Body of pancreas (tissue), 4 donors: ENCODE data around the gene ABCC11. TPM values are rescaled to one million over a fixed set of nuclear protein-coding genes. Genes with fewer than 3 reads are reported as not detected.

Experiments used
- ATAC-seq: fragments of 150-250 bp; one replicate; pipeline ENCODE4 v1.9.1; 2016
- DNase-seq, 4 donors: peaks; one replicate each; pipeline ENCODE4 v3.0.0-alpha.2; 2019
- H3K27ac ChIP-seq, 4 donors: fragments of 200-600 bp; sonication (generic); 1 replicate in 3 of 4; 2 replicates in 1 of 4; pipeline versions ENCODE4 v1.5.1 to v1.6.1; 2016 to 2019; ENCODE audit warnings: mild to moderate bottlenecking in 1 of 4, mixed read lengths in 1 of 4, moderate library complexity in 1 of 4
- H3K27me3 ChIP-seq, 2 donors: fragments of 200-600 bp; sonication (generic); one replicate each; pipeline ENCODE4 v1.6.0; 2016; ENCODE audit warnings: mild to moderate bottlenecking in 1 of 2
- H3K36me3 ChIP-seq, 2 donors: fragments of 200-600 bp; sonication (generic); replicated peaks in 1 of 2; 2 replicates each; pipeline ENCODE4 v1.5.1; 2016; ENCODE audit warnings: low read depth in 2 of 2; ENCODE audit not compliant: insufficient read depth in 1 of 2
- H3K4me1 ChIP-seq: fragments of 200-600 bp; sonication (generic); one replicate; pipeline ENCODE4 v1.6.0; 2016
- H3K4me3 ChIP-seq, 2 donors: fragments of 200-600 bp; sonication (generic); 1 replicate in 1 of 2; 2 replicates in 1 of 2; pipeline ENCODE4 v1.5.1; 2016 to 2019
- H3K9me3 ChIP-seq, 3 donors: fragments of 200-600 bp; sonication (generic); 1 replicate in 2 of 3; 2 replicates in 1 of 3; pipeline ENCODE4 v1.5.1; 2016
- CTCF ChIP-seq, 7 experiments: fragments of 450-650 bp in 4 of 7; fragments of 200-600 bp in 3 of 7; sonication (generic) in 3 of 7; IDR thresholded peaks; one replicate each; pipeline ENCODE4 v1.5.1; 2016 to 2019; ENCODE audit warnings: antibody characterized with exemption in 7 of 7
- POLR2A ChIP-seq, 3 donors: fragments of 450-650 bp; IDR thresholded peaks; one replicate each; pipeline ENCODE4 v1.6.1; 2016; ENCODE audit warnings: antibody characterized with exemption in 3 of 3, mild to moderate bottlenecking in 2 of 3
- WGBS, 2 donors: methylation state at CpG; one replicate each; pipeline ENCODE4 v1.1.5; 2017; 5-methylcytosine and 5-hydroxymethylcytosine counted together
- intact Hi-C: fragments of 100-400 bp; cut with DNase I; formaldehyde crosslinking; loops from one replicate; pipeline ENCODE4 v1.15.1; 2023
- total RNA-seq, 2 donors: library from RNA; depleted of rRNA; stranded (reverse); fragments of >200 nt; gene quantifications; one replicate each; pipeline ENCODE4 v1.1.0, GENCODE V29; 2016

The ABCC11 gene
- total RNA-seq, 2 donors from 2014 or later = 0.52 TPM; not detected in 1

- TF ChIP-seq POLR2A (IDR thresholded peaks at IDR 0.05) (no peak), CTCF (IDR thresholded peaks at IDR 0.05) (no peak)
- intact Hi-C loops = no loop called here
- H3K27ac ChIP-seq = no peak overlapping the region
- H3K36me3 ChIP-seq = peaks cover 0 to 10% of the 10 kb centered on the region in 2 donors
- H3K9me3 ChIP-seq = no peaks in the 10 kb centered on the region
- DNase-seq (no peak), ATAC-seq (no peak)
- no peak overlapping the region for H3K4me3 ChIP-seq
- WGBS, 2 donors = 82 to 92% methylated on average over 1 of the region's 1 CpG
- H3K27me3 ChIP-seq = no peaks in the 10 kb centered on the region
- H3K4me1 ChIP-seq = peaks cover 36% of the 10 kb centered on the region
Observed at GRCh38 chr16:48274476-48274875, 27.1 kb upstream of the ABCC11 start.

- 78 to 81% methylated on average over 8 of the region's 8 CpGs for WGBS, 2 donors
Observed at GRCh38 chr16:48272837-48273421, 25.6 kb upstream of the ABCC11 start.

GRCh38 chr16:48271728-48272127 lies 24.4 kb upstream of the ABCC11 start:
- ATAC-seq = no peak
- H3K27ac ChIP-seq = no peak overlapping the region
- no peak for TF ChIP-seq POLR2A (IDR thresholded peaks at IDR 0.05)
- TF ChIP-seq CTCF (IDR thresholded peaks at IDR 0.05) = peak in 1 of 7 experiments; percentile 35

More at GRCh38 chr16:48272837-48273421, 25.6 kb upstream of the ABCC11 start:
- Histone ChIP-seq H3K4me1 (peaks cover 32% of the 10 kb centered on the region), H3K27ac (no peak overlapping the region), H3K36me3 (peaks cover 0 to 10% of the 10 kb centered on the region in 2 donors), H3K27me3 (no peaks in the 10 kb centered on the region), H3K4me3 (no peak overlapping the region), H3K9me3 (peaks cover 0 to under 1% (median 0%) of the 10 kb centered on the region in 3 donors)
- no peak for DNase-seq
- intact Hi-C loops = no loop called here
- ATAC-seq = no peak
- TF ChIP-seq POLR2A (IDR thresholded peaks at IDR 0.05) = no peak
- TF ChIP-seq CTCF (IDR thresholded peaks at IDR 0.05) = no peak

GRCh38 chr16:48269011-48269410 lies 21.7 kb upstream of the ABCC11 start:
- Histone ChIP-seq H3K27ac (no peak overlapping the region), H3K4me1 (peaks cover 8% of the 10 kb centered on the region), H3K27me3 (no peaks in the 10 kb centered on the region), H3K4me3 (no peak overlapping the region), H3K36me3 (peaks cover 0 to 14% of the 10 kb centered on the region in 2 donors), H3K9me3 (peaks cover 0 to 7% (median 0%) of the 10 kb centered on the region in 3 donors)
- TF ChIP-seq CTCF (IDR thresholded peaks at IDR 0.05) (no peak), POLR2A (IDR thresholded peaks at IDR 0.05) (no peak)
- ATAC-seq (no peak), DNase-seq (no peak)
- intact Hi-C loops = no loop called here

More at GRCh38 chr16:48271728-48272127, 24.4 kb upstream of the ABCC11 start:
- H3K36me3 ChIP-seq = peaks cover 0 to 10% of the 10 kb centered on the region in 2 donors
- WGBS, 2 donors = 44 to 45% methylated on average over 5 of the region's 5 CpGs
- H3K9me3 ChIP-seq = peaks cover 0 to 7% (median 0%) of the 10 kb centered on the region in 3 donors
- no peak for DNase-seq
- H3K27me3 ChIP-seq = no peaks in the 10 kb centered on the region
- peaks cover 25% of the 10 kb centered on the region for H3K4me1 ChIP-seq
- no peak overlapping the region for H3K4me3 ChIP-seq
- intact Hi-C loops = no loop called here

GRCh38 chr16:48262631-48263030 lies 15.3 kb upstream of the ABCC11 start:
- no peak overlapping the region for H3K4me3 ChIP-seq
- no peaks in the 10 kb centered on the region for H3K4me1 ChIP-seq
- intact Hi-C loops = no loop called here
- 96 to 99% methylated on average over 2 of the region's 2 CpGs for WGBS, 2 donors
- peaks cover 0 to 3% (median 0%) of the 10 kb centered on the region in 3 donors for H3K9me3 ChIP-seq
- TF ChIP-seq CTCF (IDR thresholded peaks at IDR 0.05) (no peak), POLR2A (IDR thresholded peaks at IDR 0.05) (no peak)
- H3K36me3 ChIP-seq = peaks cover 0 to 28% of the 10 kb centered on the region in 2 donors
- no peak for DNase-seq
- no peak overlapping the region for H3K27ac ChIP-seq
- H3K27me3 ChIP-seq = no peaks in the 10 kb centered on the region
- ATAC-seq = no peak
